Ureter (tissue), 1 donor: ENCODE results near the gene HIPK3. TPM values are rescaled to one million over a fixed set of nuclear protein-coding genes. Genes with fewer than 3 reads are reported as not detected.
"Not testable (repeated sequence)": the region's sequence is repeated elsewhere in the genome, so short reads cannot be mapped to it uniquely, and the experiment has no call there.

Experiments used
- DNase-seq: peaks from one replicate; pipeline ENCODE4 v3.0.0-alpha.2; 2020; ENCODE audit warnings: low spot score
- total RNA-seq: library from RNA; stranded (reverse); gene quantifications from one replicate; pipeline ENCODE4 v1.2.4, GENCODE V29; 2023
- donor health status: DM: yes; HTN: yes; CAD: no.

Gene HIPK3
- total RNA-seq, 1 donor from 2014 or later: 160 TPM

GRCh38 chr11:33258631-33259205 lies 1.5 kb downstream of the HIPK3 start:
- no peak for DNase-seq

DNA sequence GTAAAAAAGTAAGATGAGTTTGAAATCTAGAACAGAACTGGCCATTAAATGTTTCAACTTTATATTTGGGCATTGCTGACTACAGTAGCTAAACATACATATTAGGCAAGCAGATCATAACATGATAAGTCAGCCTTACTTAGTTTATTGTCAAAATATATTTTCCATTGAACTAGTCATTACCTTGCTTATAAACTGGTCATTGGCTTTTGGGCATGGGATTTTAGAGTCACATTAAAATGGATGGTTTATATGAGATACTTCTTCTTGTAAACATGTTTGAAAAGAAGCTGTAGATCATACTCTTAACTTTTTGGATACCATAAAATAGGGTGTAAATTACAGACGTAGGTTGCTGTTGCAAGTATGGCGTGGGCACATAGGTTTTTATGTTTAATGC lies 2.7 kb downstream of the HIPK3 start:
- no peak for DNase-seq

DNA sequence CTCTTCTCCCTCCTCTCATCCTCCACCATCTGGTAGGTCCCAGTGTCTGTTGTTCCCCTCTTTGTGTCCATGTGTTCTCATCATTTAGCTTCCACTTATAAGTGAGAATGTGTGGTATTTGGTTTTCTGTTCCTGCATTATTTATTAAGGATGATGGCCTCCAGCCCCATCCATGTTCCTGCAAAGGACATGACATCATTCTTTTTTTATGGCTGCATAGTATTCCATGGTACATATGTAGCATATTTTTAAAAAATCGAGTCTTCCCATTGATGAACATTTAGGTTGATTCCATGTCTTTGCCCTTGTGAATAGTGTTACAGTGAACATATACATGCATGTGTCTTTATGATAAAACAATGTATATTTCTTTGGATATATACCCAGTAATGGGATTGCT lies 4.2 kb downstream of the HIPK3 start:
- DNase-seq: not testable (repeated sequence)

- DNase-seq: no peak
Measured at GRCh38 chr11:33262011-33262645, 4.9 kb downstream of the HIPK3 start.

- DNase-seq: no peak
Measured at GRCh38 chr11:33263549-33263948, 6.4 kb downstream of the HIPK3 start.

GRCh38 chr11:33264926-33265325 lies 7.7 kb downstream of the HIPK3 start:
- DNase-seq: no peak

DNA sequence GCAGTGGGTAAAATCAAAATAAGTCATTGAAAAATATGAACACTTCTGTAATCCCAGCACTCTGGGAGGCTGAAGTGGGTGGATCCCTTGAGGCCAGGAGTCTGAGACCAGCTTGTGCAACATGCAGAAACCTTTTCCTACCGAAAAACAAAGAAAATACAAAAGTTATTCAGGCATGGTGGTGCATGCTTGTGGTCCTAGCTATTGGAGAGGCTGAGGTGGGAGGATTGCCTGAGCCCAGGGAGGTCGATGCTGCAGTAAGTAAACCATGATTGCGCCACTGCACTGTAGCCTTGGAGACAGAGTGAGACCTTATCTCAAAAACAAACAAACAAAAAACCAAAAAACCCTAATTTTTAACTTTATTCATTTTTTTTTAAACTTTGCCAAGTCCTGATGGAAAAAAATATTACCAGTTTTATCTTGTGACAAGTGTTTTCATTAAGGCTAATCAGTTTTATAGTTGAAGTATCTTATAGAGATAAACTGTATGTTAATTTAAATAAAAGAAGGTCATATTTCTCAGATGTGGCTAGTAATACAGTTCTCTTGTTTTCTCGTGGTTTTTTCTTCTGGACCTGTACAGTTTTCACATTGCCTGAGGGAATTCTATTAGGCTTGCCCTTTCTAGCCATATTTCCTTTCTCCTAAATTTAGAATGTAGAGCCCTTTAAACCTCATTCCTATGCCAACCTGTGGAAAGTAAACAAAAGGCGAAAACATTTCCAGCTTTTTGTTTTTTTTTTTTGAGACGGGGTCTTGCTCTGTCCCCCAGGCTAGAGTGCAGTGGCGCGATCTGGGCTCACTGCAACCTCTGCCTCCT lies 9.4 kb downstream of the HIPK3 start:
- no peak for DNase-seq

DNA sequence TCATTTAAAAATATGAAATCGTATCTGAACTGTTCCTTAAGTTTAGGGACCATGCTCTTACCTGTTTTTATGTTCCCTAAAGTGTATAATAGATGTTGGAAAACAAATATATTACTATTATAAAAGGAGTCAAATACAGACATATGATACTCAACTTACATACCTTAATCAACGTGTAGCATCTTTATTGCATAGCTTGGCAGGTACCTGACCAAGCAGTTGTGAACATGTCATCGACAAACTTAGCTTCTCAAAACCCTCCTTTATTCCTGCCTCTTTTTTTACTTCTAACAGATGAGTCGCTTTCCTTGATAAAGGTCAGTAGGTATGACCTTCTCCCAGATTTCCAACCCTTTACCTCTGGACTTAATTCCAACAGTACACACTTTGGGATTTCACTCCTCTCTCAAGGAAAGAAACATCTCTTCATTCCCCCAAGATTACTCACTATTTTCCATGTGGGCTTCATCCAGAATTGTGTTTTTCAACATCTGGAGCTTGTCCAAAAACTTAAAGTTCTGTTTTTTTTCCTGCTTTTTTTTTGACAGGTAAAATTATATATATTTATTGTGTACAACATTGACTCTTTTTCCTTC lies 11.9 kb downstream of the HIPK3 start:
- DNase-seq: no peak

DNA sequence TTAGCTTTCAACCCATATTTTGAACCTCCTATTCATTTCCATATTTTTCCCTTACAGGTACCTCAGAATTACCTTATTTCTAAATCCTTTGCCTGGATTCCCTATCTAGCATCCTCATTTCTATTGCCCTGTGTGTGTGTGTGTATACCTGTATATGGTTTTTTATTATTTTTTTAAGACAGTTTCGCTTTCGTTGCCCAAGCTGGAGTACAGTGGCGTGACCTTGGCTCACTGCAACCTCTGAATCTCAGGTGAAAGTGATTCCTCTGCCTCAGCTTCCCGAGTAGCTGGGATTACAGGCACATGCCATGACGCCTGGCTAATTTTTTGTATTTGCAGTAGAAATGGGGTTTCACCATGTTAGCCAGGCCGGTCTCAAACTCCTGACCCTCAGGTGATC lies 12.6 kb downstream of the HIPK3 start:
- no peak for DNase-seq

GRCh38 chr11:33271059-33271458 lies 13.9 kb downstream of the HIPK3 start:
- no peak for DNase-seq

- no peak for DNase-seq
Measured at GRCh38 chr11:33272338-33273107, 15.3 kb downstream of the HIPK3 start.

DNA sequence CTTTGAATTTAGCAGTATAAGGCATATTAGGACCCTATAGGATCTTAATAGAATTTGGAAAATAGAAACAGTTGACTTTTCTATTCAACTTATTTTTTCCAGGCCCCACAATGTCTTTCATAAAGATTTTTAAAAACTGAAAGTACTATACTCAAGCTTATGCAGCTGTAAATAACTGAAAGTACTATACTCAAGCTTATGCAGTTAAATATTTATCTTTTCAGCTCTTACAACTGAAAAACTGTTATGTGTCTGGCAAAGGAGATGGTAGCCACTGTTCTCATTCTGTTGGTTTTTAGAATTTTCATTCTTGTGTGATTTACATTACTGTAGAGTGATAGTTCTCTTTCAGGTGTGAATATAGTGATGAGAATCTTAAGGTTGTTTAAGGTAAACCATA lies 16.5 kb downstream of the HIPK3 start:
- DNase-seq: no peak

- DNase-seq: no peak
Measured at GRCh38 chr11:33280411-33280810, 23.2 kb downstream of the HIPK3 start.

DNA sequence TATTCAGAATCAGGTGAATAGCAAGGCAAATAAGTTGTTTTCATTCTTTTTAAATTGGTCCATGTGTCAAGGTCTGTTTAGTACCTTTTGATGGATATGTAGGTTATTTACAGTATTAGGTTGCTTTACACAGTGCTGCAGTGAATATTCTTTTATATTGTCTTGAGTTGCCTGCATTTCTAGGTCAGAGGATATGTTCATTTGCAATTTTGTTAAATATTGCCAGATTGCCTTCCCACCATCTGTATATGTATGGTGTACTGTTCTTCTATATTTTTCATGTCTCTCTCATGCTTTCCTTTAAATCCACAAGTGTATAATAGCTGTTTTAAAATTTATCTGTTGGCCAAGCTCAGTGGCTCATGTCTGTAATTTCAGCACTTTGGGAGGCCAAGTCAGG lies 24.6 kb downstream of the HIPK3 start:
- DNase-seq: no peak

- DNase-seq: no peak
Measured at GRCh38 chr11:33284818-33285217, 27.6 kb downstream of the HIPK3 start.

- DNase-seq: no peak
Measured at GRCh38 chr11:33290319-33290718, 33.1 kb downstream of the HIPK3 start.

DNA sequence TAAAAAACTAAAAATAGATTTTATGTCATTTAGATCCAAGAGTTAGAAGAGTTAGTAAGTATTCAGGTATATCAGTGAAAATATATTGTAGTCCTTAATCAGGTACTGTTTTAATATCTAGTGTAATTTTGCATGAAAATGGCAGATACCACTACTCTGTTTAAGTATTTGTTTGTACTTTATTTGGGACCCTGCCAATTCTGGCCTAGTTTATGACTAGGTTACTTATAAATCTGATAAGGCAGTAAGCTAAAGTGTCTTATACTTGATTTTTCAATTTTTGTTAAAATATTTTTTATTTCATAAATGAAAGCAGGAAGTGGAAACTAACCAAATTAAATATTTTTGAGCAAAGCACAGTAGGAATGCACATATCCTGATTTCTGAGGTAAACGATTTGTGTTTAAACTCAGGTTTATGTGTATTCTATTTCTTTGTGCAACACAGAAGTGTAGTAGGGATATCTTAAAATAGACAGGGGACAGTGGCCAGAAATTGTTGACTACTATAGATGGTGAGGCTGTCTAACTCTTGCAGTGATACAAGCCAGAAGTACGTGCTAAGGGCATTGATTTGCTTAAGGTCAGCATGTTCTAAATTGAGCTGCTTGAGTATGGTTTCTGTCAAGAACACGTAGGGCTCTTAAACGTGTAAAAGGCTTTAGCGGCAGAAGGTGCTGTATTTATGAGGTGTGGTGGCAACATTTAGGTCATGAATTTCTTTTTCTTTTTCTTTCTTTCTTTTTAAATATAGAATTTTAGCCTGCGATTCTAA lies 34.0 kb downstream of the HIPK3 start:
- no peak for DNase-seq

DNA sequence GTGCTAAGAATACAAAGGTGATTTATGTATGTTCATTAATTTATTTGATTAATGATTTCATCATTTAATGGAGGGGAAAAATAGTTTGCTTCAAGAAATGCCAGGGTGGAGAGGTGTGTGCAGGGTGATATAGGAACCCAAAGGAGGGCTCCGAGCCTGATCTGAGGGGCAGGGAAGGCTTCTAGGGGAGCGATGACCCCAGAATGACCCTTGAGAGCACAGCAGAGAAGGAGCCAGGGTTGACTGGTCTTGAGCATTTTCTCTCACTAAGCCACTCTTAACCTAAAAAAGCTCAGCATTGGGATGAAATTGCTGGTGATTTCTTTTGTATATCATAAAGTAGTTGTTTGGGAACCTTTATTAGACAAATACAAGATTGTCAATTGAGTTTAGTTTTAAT lies 35.1 kb downstream of the HIPK3 start:
- DNase-seq: no peak

- DNase-seq: no peak
Measured at GRCh38 chr11:33294224-33294623, 37.0 kb downstream of the HIPK3 start.

DNA sequence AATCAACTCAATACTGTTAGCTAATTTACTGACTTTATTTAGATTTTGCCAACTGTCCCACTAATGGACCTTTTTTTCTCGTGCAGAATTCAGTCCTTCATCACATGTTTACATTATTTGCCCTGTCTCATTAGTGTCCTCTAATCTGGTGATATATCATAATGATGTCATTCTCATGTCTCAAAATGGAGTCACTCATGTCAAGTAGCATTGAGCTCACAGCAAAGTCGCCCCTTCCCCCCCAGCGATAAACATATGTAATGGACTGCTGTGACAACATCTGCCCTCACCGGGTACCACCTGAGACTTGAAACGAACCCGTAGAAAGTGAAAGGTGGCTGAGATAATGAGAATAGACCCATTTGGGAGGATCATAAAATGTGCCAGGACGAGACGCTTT lies 37.6 kb downstream of the HIPK3 start:
- no peak for DNase-seq

DNA sequence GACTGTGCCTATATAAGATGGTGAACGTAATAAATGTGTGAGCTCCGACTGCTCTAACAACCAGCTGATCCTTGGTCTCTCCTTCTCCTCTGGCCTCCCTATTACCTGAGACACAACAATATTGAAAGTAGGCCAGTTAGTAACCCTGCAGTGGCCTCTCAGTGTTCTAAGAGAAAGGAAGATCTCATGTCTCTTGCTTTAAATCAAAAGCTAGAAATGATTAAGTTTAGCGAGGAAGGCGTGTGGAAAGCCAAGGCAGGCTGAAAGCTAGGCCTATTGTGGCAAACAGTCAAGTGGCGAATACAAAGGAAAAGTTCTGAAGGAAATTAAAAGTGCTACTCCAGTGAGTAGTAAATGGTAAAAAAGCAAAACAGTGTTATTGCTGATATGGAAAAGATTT lies 39.5 kb downstream of the HIPK3 start:
- no peak for DNase-seq
